ENCODE results near the gene SLC43A2.

SLC43A2 gene

GRCh38 chr17:1651559-1651844 is 22.9 kb upstream of the SLC43A2 start:
- no peak for TF ChIP-seq CTCF (IDR thresholded peaks at IDR 0.05; ENCODE audit: low read depth, low read length, missing control alignments)

GRCh38 chr17:1650731-1651558 is 22.3 kb upstream of the SLC43A2 start:
- TF ChIP-seq CTCF (IDR thresholded peaks at IDR 0.05; ENCODE audit: low read depth, low read length, missing control alignments) = no peak
- DNase-seq (ENCODE audit: low read depth) = no peak
- H3K4me3 ChIP-seq (ENCODE audit: low read depth, low read length) = no peak overlapping the region

More at GRCh38 chr17:1651559-1651844, 22.9 kb upstream of the SLC43A2 start:
- DNase-seq (ENCODE audit: low read depth) = no peak
- H3K4me3 ChIP-seq (ENCODE audit: low read depth, low read length) = no peak overlapping the region

- DNase-seq (ENCODE audit: low read depth) = no peak
- peak within 1 kb of the TSS; percentile 63 for H3K4me3 ChIP-seq (ENCODE audit: low read depth, low read length)
- no peak for TF ChIP-seq CTCF (IDR thresholded peaks at IDR 0.05; ENCODE audit: low read depth, low read length, missing control alignments)
Observed at GRCh38 chr17:1649844-1650501, 21.3 kb upstream of the SLC43A2 start, which contains the start of gene RILP. TSS of gene RILP (minus strand) at chr17:1649866. CDS start at chr17:1649804, 62 bp downstream.

- peak overlapping the region; percentile 63 for H3K4me3 ChIP-seq (ENCODE audit: low read depth, low read length)
- peak; percentile 90 for TF ChIP-seq CTCF (IDR thresholded peaks at IDR 0.05; ENCODE audit: low read depth, low read length, missing control alignments)
- peak; percentile 82 for DNase-seq (ENCODE audit: low read depth)
Observed at GRCh38 chr17:1648963-1649843, 20.6 kb upstream of the SLC43A2 start.

- peak; percentile 12 for TF ChIP-seq CTCF (IDR thresholded peaks at IDR 0.05; ENCODE audit: low read depth, low read length, missing control alignments)
- DNase-seq (ENCODE audit: low read depth) = no peak
- peak overlapping the region; percentile 61 for H3K4me3 ChIP-seq (ENCODE audit: low read depth, low read length)
Observed at GRCh38 chr17:1648173-1648962, 19.7 kb upstream of the SLC43A2 start.

- no peak overlapping the region for H3K4me3 ChIP-seq (ENCODE audit: low read depth, low read length)
- DNase-seq (ENCODE audit: low read depth) = no peak
- TF ChIP-seq CTCF (IDR thresholded peaks at IDR 0.05; ENCODE audit: low read depth, low read length, missing control alignments) = no peak
Observed at GRCh38 chr17:1647802-1648171, 19.2 kb upstream of the SLC43A2 start.
